ENCODE results near the gene ERFE. TPM values are rescaled to one million over a fixed set of nuclear protein-coding genes. Genes with fewer than 3 reads are reported as not detected.

ERFE gene
- total RNA-seq, 4 donors from 2014 or later: 0.19 TPM; not detected in 3

GRCh38 chr2:238157506-238158017 is 1.2 kb upstream of the ERFE start:
- no peak overlapping the region for H3K4me3 ChIP-seq
- no peaks in the 10 kb centered on the region for H3K36me3 ChIP-seq
- DNase-seq: no peak
- no peaks in the 10 kb centered on the region for H3K9me3 ChIP-seq
- 62 to 71% methylated on average over 3 to 7 of the region's 14 CpGs for WGBS, 2 donors
- no peak overlapping the region for H3K27ac ChIP-seq
- intact Hi-C loops (cut with DNase I): no loop called here
- H3K27me3 ChIP-seq: peaks cover 0 to 49% (median 0%) of the 10 kb centered on the region in 4 donors
- no peak for TF ChIP-seq CTCF (IDR thresholded peaks at IDR 0.05)
- no peak for TF ChIP-seq POLR2A (IDR thresholded peaks at IDR 0.05)
- H3K4me1 ChIP-seq: peaks cover 10 to 43% (median 13%) of the 10 kb centered on the region in 3 donors

- TF ChIP-seq CTCF (IDR thresholded peaks at IDR 0.05) (no peak), POLR2A (IDR thresholded peaks at IDR 0.05) (no peak)
- Histone ChIP-seq H3K27me3 (peaks cover 0 to 54% (median 0%) of the 10 kb centered on the region in 4 donors), H3K9me3 (no peaks in the 10 kb centered on the region), H3K36me3 (no peaks in the 10 kb centered on the region), H3K27ac (no peak overlapping the region), H3K4me1 (peaks cover 10 to 40% (median 13%) of the 10 kb centered on the region in 3 donors), H3K4me3 (no peak overlapping the region)
- no CpG with 5 or more reads among the region's 21 CpGs for WGBS, 2 donors
- DNase-seq: no peak
- intact Hi-C loops (cut with DNase I): no loop called here
These were observed 707 bp upstream of the ERFE start for GRCh38 chr2:238158018-238158508.

GRCh38 chr2:238159071-238159539 is 335 bp downstream of the ERFE start:
- Histone ChIP-seq H3K4me1 (peaks cover 10 to 42% (median 23%) of the 10 kb centered on the region in 3 donors), H3K27ac (no peak overlapping the region), H3K27me3 (peaks cover 0 to 65% (median 5%) of the 10 kb centered on the region in 4 donors), H3K9me3 (no peaks in the 10 kb centered on the region), H3K36me3 (no peaks in the 10 kb centered on the region), H3K4me3 (peak overlapping the region; percentile 2 to 56 (median 31))
- DNase-seq: no peak
- 11 to 13% methylated on average over 5 to 8 of the region's 52 CpGs for WGBS, 2 donors
- intact Hi-C loops (cut with DNase I): no loop called here
- no peak for TF ChIP-seq POLR2A (IDR thresholded peaks at IDR 0.05)
- no peak for TF ChIP-seq CTCF (IDR thresholded peaks at IDR 0.05)

GRCh38 chr2:238159661-238160205 is 963 bp downstream of the ERFE start:
- Histone ChIP-seq H3K27ac (no peak overlapping the region), H3K36me3 (no peaks in the 10 kb centered on the region), H3K9me3 (no peaks in the 10 kb centered on the region), H3K4me1 (peaks cover 10 to 44% (median 25%) of the 10 kb centered on the region in 3 donors), H3K27me3 (peaks cover 0 to 71% (median 7%) of the 10 kb centered on the region in 4 donors), H3K4me3 (no peak overlapping the region)
- WGBS, 2 donors: 13 to 39% methylated on average over 1 to 4 of the region's 10 CpGs
- TF ChIP-seq POLR2A (IDR thresholded peaks at IDR 0.05) (no peak), CTCF (IDR thresholded peaks at IDR 0.05) (no peak)
- intact Hi-C loops (cut with DNase I): no loop called here
- no peak for DNase-seq

All from esophagus squamous epithelium (tissue), 5 donors.